ENCODE results near the gene PTDSS2.

Gene PTDSS2

DNA sequence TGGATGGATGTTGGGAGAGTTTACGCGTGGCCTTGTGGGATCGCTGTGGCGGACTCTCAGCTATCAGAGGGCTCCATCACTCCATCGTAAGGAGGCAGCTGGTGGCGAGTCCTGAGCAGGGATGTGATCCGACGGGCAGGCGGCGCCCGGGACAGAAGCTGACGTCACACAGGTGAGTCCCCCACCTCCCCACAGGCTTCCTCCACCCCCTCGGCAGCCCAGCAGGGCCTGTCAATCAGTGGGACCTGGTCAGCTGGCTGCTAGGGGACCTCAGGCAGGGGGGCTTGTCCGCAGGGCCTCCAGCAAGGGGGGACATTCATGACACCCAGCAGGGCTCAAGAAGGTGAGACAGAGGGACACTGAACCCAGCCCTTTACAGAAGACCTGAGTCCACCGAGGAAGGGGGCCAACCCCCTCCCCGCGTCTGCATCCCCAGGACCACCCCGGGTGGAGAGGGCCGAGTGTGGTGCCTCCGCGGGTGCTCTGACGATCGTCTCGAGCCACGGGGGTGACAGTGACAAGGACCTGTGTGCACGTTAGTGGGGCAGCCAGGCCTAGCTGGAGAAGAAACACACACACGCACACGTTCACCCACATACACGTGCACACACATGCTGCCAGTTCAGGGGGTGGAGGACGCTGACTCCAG, 78.2 kb downstream of the PTDSS2 start:
- no peak for DNase-seq (ENCODE audit: low read depth in 1 of 2, low spot score in 1 of 2)

DNA sequence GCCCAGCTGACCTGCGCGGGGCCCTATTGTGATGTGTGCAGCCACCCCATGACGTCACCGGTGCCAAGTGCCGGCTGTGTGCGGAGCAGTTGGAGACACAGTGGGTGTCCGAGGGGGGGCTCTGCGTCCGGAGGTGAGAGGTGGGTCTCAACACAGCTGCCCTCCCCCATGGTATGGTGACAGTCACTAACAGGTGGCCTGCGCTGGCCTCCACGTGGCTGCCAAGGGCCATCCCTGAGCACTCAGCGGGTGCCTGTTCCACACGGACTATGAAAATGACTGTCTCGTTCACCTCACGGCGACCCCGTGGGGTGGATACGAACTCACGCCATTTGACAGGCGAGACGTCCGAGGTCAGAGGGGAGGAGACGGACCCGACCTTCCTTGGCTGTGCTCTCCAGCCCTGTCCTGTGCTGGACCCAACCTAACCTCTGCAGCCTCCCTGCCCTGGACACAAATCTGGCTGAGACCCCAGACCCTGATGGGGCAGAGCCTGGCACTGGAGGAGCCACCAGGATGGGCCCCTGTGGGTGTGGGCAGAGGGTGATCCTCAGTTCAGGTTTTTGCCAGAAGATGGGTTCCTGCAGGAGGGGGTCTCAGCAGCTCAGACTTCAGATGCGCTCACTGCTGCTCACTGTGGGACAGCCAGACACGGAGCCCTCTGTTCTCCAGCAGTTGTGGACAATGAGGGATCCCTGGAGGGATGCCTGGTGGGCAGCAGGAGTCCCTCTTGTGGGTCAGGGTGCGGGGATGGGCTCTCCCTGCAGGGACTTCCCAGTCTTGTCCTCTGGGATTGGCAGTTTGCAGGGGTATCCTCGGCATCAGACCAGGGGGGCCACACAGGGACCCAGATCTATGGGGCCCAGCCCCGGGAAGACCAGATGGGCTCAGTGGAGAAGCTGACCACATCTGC, 79.0 kb downstream of the PTDSS2 start:
- no peak for DNase-seq (ENCODE audit: low read depth in 1 of 2, low spot score in 1 of 2)

DNA sequence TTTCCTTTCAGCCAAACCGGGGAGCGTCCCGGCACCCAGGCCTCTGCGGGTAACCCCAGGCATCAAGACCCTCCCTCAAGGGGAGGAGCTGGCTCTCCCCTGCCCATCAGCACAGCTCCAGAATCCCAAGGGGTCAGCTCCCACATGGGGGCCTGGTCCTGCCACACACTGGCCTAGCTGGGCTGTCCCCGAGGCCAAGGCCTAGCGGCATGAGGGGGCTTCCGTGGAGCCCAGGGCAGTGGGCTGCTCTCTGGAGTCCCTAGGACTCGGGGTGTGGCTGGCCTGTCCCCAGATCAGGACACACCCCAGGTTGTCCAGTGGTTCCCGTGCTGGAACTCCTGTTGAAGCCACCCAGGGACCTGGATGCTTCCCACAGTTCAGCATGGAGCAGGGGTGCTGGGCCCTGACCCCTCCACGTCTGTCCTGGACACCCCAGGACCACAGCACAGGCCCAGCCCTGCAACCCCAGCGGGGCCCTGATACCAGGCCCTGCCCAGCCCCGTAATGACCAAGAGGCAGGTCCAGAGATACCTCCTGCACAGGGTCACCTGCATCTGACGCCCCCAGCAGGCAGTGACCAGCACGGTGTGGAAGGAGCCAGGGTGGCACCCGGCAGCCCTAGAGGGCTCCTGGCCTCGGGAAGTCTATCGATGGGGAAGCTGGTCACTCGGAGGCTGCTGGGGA, 79.8 kb downstream of the PTDSS2 start:
- no peak for DNase-seq (ENCODE audit: low read depth in 1 of 2, low spot score in 1 of 2)

DNA sequence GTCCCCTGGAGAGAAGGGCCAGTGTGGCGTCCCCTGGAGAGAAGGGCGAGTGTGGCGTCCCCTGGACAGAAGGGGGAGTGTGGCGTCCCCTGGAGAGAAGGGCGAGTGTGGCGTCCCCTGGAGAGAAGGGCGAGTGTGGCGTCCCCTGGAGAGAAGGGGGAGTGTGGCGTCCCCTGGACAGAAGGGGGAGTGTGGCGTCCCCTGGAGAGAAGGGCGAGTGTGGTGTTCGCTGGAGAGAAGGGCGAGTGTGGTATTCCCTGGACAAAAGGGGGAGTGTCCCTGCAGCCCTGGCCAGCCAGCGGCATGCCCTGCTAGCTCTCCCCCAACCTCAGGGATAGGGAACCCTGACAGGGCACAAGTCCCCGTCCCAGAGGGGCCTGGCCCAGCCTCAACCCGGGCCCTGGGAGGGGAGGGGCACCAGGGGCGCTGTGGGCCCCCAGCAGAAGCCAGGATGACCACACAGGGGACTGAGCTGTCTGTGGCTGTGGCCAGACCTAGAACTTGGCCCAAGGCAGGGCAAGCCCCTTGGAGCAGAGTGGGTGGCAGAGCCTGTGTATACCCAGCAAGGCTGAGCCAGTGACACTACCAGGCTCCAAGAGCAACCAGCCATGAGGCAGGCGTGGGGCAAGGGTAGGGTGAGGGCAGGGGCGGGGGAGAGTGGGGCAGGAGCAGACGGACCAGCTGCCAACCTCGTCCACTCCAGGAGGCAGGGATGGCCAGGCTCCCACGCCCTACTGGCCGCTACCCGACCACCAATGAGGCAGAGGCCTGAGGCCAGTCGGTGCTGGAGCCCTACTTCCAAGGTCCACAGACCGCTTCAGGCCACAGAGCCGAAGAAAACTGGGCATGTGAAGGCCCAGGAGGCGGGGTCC, 81.1 kb downstream of the PTDSS2 start:
- DNase-seq (ENCODE audit: low read depth in 1 of 2, low spot score in 1 of 2), result no peak

DNA sequence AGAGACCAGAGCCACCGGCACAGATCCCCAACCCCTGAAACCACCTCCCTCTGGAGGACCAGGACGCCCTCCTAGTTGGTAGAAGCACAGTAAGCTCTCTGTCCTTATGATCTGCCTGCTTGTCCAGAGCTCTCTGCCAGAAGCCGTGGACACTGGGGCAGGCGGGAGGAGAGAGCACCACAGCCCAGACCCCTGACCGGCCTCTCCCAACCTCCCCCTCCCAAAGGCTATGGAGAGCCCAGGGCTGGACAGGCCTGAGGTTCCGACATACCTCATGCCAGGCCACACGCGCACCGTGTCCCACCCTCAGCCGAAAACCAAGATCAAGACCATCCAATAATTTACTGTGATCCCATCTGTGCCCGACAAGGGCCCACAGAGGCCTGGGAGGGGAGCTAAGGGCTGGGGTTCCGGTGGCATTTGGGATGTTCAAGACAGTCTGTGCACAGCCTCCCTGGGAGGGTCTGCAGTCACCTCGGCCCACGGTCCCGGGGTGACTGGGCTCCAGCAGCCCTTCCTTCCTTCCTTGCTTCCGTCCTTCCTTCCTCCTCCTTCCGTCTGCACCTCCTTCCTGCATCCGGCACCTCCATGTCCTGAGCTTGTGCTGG, 81.9 kb downstream of the PTDSS2 start:
- DNase-seq (ENCODE audit: low read depth in 1 of 2, low spot score in 1 of 2), result no peak

DNA sequence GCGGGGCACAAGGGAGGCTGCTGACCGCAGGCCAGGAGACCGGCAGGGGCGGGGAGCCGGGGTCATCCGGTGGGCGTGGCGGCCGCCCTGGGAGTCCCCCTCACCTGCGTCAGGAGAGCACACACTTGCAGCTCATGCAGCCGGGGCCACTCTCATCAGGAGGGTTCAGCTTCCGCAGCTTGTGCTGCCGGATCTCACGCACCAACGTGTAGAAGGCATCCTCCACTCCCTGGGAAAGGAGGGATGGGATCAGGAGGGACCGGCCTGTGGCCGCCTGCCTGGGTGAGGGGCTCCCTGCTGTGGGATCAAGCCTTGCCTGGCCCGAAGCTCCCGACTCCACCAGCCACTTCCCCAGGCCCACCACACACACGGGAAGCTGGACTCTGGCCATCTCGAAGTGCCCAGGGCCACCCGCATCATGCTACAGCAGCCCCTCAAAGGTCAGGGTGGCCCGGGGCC, 82.5 kb downstream of the PTDSS2 start:
- DNase-seq (ENCODE audit: low read depth in 1 of 2, low spot score in 1 of 2), result no peak

DNA sequence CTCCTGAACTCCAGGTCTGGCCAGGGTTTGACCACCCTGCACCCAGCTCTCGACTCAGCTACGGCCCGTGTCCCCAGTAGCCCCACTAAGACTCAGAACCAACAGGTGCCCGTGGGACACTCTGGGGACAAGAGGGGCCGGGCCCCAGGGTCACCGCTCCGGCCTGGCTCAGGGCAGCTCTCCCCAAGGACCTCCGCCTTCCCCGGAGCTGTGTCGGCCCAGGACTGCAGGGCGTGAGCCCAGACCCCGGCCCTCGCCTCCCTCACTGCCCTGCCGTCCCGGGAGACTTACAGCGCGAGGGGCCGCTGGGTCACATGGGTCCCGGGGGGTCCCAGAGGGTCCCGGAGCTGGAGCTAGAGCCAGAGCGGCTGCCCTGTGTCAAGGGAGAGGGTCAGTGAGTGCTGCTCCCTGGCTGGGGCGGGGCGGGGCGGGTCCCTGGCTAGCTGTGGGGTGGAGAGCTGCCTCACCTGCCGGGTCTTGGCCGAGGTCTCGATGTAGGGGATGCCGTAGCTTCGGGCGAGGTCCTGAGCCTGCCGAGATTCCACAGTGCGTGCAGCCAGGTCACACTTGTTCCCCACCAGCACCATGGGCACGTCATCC, 83.0 kb downstream of the PTDSS2 start:
- no peak for DNase-seq (ENCODE audit: low read depth in 1 of 2, low spot score in 1 of 2)

DNA sequence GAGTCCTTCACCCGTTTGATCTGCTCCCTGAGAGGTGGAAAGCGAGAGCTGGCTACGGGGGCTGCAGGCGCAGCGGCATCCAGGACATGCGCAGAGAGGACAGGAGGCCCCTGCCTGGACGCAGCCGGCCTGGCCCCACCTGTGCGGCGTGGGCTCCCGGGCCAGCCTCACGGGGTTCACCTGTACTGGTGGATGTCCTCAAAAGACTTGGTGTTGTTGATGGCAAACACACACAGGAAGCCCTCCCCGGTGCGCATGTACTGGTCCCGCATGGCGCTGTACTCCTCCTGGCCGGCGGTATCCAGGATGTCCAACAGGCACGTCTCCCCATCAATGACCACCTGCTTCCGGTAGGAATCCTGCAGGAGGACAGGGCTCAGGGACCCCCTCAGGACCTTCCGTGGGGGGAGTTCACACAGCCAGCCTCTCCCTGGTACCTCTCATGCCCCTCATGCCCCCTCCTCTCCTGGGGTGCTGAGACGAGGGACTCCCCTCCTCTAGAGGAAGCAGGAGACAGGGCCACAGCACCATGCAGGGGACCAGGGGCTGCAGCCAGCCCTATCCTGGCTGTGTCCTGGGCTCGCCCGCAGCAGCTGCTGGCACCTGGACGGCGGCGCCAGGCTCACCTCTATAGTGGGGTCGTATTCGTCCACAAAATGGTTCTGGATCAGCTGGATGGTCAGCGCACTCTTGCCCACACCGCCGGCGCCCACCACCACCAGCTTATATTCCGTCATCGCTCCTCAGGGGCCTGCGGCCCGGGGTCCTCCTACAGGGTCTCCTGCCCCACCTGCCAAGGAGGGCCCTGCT, 83.7 kb downstream of the PTDSS2 start:
- no peak for DNase-seq (ENCODE audit: low read depth in 1 of 2, low spot score in 1 of 2)

DNA sequence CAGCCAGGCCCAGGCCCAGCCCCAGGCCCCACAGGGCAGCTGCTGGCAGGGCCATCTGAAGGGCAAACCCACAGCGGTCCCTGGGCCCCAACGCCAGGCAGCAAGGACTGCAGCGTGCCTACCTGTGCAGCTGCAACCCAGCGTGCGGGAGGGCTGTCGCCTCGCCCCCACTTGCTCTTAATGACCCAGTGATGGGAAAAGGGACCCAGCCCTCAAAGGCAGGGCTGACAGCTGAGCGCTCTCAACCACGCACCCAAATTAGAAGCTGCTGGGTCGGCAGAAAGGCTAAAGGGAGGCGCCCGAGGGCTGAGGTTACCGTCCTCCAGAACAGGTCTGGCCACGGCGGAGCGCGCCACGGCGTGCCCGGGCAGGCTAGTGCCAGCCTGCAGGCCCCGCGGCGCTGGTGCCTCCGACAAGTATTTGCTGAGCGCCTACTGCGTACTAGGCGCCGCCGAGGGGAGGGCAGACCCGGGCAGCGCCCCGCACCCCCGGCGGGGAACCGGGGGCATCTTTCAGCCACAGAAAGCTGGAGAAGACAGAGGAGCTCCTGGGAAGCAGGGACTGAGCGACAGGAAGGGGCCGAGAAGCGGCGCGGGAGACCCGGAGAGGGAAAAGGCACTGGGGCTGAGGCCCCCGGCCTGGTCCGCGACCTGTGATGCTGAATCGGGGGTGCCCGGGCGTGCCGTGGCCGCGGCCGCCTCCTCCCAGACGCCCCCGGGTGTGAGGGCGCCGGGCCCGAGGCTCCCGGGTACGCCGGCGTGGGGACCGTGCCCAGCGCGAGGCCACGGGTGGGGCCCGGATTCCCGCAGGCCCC, 84.5 kb downstream of the PTDSS2 start:
- DNase-seq (ENCODE audit: low read depth in 1 of 2, low spot score in 1 of 2), result no peak

DNA sequence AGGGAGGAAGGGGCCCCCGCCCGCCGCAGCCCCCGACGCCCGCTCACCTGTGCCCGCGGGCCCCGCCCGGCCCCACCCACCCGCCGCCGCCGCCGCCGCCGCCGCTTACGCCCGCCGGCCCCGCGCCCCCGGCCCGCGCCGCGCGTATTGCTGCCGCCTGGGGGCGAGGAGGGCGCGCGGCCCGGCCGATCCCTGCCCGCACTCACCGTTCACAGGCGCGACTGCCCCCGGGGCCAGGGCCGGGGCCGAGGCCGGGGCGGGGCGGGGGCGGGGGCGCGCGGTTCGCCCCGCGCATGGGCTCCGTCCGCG, 85.1 kb downstream of the PTDSS2 start:
- DNase-seq (ENCODE audit: low read depth in 1 of 2, low spot score in 1 of 2), result no peak

DNA sequence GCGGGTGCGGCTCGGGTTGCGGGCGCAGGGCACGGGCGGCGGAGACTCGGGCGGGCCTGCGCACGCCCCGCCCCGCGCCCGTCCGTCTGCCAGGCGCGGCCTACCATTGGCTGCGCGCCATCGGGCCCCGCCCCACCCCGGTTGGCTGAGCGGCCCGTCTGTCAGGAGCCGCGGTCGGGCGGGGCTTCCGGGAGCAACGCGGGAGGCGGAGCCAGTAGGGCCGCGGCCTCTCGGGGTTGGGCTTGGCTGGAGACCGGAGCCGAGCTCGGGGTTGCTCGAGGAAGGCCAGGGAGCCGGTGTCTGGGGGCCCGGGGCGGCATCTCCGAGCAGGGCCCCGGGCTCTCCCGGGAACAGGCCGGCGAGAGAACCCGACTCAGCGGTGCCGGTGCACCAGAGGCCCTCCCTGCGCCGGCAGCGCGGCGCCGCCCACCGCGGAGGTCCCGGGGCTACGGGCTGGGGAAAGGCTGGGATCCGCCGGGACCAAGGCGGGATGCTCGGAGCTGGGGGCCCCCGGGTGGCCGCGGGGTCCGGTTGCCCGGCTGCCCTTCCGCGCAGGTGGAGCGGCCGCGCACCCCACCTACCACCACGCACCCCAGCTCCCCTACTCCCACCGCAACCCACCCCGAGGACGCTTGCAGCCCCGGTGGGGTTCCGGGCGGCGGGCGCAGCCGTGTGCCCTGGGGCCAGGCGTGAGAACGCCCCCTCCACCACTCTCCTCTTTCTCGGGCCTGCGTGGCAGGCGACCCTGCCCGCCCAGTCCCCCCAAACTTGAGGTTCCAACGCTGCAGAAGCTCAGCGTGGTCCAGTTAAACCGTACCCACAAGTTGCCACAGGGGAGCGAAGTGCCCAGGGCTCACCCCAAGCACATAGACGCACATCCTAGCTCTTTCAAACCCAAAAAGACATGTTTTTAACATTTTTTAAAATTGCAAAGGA, 85.7 kb downstream of the PTDSS2 start, which contains the start of gene HRAS:
Gene HRAS, minus strand, starts transcription at position 58 of the 936 bp plus-strand sequence.
- DNase-seq (ENCODE audit: low read depth in 1 of 2, low spot score in 1 of 2), result peak; percentile 91 to 95

DNA sequence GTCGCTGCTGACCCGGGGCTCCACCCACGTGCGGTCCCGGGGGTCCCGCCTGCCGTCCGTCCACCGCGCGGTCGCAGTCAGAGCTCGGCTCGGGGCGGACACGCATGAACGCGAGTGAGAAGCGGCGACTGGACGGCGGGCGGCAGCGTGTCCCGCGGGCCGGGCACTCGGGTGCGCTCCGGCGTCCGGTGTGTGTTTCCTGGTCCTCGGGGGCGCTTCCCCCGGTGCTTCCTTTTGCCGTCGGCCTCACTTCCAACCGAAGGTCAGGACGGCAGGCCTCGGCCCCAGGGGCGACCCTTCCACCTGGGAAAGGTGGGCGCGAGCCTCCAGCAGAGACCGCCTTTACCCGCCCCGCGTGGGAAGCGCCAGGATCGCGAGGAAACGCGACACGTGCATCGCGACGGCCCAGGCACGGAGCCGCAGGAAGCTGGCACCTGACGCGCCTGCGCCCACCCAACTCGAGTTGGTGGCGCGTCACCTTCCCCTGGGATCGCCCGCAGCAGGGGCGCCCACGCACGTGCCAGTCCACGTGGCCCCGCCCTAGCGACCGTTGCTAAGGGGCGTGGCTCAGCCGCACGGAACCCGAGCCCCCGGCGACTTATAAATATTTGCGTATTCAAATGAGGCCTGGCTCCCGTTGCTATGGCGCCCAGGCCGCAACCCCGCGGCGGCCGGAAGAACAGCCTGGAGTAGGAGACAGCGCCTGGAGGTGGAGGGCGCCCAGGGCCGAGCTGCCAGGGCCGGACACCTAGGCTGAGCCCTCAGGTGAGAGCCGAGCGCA, 87.0 kb downstream of the PTDSS2 start, which contains the start of gene LRRC56:
Gene LRRC56, plus strand, starts transcription at position 687 of the 781 bp plus-strand sequence. CDS start 3,158 bp downstream, outside the sequence.
- DNase-seq (ENCODE audit: low read depth in 1 of 2, low spot score in 1 of 2), result peak; percentile 73 to 88

DNA sequence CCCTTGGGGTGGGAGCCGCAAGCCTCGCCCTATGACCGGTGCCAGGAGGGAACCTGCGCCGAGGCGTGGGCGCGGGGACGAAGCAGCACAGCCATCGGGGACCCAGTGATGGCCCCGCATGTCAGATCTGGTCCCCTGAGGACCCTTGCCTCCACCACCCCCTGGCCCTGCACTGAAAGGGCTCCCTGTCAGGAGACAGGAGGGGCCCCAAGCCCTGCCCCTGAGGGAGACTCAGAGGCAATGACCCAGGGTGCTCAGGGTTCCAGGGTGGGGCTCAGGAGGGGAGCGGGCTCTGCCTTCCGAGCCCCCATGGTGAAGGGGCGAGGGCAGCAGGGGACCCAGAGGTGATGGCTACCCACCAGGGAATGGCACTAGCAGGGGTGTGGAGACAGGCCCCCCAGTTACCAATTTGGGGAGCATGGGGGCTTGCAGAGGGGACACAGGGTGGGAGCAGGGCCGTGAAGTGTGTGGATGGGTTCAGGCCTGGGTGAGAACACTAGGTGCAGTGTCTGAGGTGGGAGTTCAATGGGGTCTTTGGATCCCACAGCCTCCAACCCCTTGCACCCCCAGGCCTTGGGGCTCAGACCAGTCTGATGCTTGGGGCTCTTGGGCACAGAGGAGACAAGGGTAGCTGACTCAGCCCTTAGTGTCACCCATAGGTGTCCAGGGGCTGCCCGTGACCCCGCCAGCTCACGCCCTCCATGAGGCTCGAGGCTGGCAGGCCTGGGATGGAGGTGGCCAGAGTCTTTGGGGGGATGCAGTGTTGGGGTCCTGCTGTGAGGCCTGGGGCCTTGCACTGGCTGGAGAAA, 87.7 kb downstream of the PTDSS2 start:
- DNase-seq (ENCODE audit: low read depth in 1 of 2, low spot score in 1 of 2), result no peak

DNA sequence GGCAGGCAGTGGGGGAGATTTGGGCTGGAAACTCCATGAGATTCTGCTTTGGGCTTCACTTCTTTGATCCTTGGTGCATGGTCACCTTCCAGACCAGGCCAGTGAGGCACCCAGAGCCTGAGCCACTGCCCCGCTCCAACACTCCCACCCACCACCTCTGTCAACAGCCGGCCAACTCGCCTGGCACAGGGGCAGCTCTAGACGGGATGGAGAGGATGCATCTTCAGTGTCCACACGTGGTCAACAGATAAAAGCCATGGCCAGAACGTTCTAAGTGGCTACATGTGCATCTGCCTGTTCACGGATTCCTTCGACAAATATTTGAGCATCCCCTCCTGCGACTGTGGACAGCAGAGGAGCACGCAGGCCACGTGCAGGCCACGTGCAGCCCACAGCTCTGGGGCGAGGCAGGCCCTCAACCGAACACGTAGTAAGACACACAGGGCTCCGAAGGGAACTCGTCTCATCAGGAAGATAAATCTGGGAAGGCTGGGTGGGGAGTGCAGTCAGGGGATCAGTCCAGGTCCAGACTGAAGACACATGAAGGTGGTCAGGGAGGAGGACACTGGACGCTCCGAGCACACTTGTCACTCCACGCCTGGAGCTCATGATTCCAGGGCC, 88.5 kb downstream of the PTDSS2 start:
- no peak for DNase-seq (ENCODE audit: low read depth in 1 of 2, low spot score in 1 of 2)

DNA sequence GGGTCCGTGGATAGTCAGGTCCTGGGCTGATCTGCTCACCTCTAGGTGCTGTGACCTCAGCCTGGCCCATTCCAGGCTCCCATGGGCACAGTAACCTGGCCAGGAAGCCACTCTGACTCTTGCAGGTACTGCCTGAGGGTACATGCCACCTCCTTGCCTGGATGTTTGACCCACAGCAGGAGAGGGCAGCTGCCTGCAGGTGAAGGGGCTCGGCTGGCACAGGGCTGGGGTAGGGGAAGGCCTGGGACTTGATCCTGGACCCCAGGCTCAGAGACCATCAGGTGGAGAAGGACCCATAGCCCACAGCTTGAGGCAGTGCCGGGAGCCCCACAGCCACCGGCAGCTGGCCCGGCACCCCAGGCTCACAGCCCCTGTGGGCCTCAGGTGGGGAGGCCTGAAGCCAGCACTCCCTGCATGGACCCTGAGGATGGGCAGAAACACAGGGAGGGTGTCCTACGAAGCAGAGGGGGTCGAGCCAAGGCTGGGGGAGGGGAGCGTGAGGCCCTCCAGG, 89.9 kb downstream of the PTDSS2 start:
- no peak for DNase-seq (ENCODE audit: low read depth in 1 of 2, low spot score in 1 of 2)
